ENCODE measurements around the gene STRC.
"Not testable (repeated sequence)": the region's sequence is repeated elsewhere in the genome, so short reads cannot be mapped to it uniquely, and the experiment has no call there.

Gene STRC

GRCh38 chr15:43563793-43564192, 54.8 kb downstream of the STRC start:
- not testable (repeated sequence) for DNase-seq (ENCODE audit: low read depth in 2 of 2)

- not testable (repeated sequence) for DNase-seq (ENCODE audit: low read depth in 2 of 2)
These were observed 55.8 kb downstream of the STRC start for GRCh38 chr15:43562753-43563152.

- DNase-seq (ENCODE audit: low read depth in 2 of 2) = peak; percentile 60 to 62
These were observed 65.6 kb downstream of the STRC start for GRCh38 chr15:43552986-43553385.

GRCh38 chr15:43552256-43552655, 66.3 kb downstream of the STRC start:
- DNase-seq (ENCODE audit: low read depth in 2 of 2) = no peak

GRCh38 chr15:43550527-43551363, 67.9 kb downstream of the STRC start:
- DNase-seq (ENCODE audit: low read depth in 2 of 2) = peak; percentile 69 to 81
